B cell (primary cell): Measurements from ENCODE around the gene MDC1. TPM values are rescaled to one million over a fixed set of nuclear protein-coding genes. Genes with fewer than 3 reads are reported as not detected.

Experiments
- ATAC-seq: fragments of 200-7000 bp; cut with Tn5 transposase; one replicate; pipeline ENCODE4 v1.10.0; 2021; ENCODE audit warnings: low read depth, mild to moderate bottlenecking, moderate number of reproducible peaks, moderate library complexity
- CTCF ChIA-PET: fragments of 350-600 bp; sonication (Branson Sonifier 250); formaldehyde crosslinking; loops from one replicate; lab custom pipeline; 2021; ENCODE audit warnings: antibody characterized with exemption, inconsistent platforms; lab: Charles Lee
- POLR2A ChIA-PET: fragments of 350-600 bp; sonication (Branson Sonifier 250); formaldehyde crosslinking; loops from one replicate; lab custom pipeline; 2021; ENCODE audit warnings: antibody characterized with exemption; lab: Charles Lee
- DNase-seq: peaks from one replicate; pipeline ENCODE4 v3.0.0; 2013
- H2AFZ ChIP-seq: 2 replicates; pipeline ENCODE4 v1.6.1; 2012; ENCODE audit warnings: mild to moderate bottlenecking, low read depth, low read length; ENCODE audit not compliant: insufficient read depth, poor library complexity, severe bottlenecking
- H3K27ac ChIP-seq, 2 donors: 1 replicate in 1 of 2; 2 replicates in 1 of 2; pipeline ENCODE4 v1.5.1; 2012 to 2013; ENCODE audit warnings: low read length in 2 of 2, mild to moderate bottlenecking in 2 of 2, moderate library complexity in 1 of 2
- H3K27me3 ChIP-seq, 4 experiments: fragments of 200-600 bp in 1 of 4; sonication (generic) in 1 of 4; replicated peaks in 1 of 4; 1 replicate in 2 of 4; 2 replicates in 2 of 4; pipeline versions ENCODE4 v1.6.1 to v1.7.0; 2013 to 2016; ENCODE audit warnings: low read length in 3 of 4, mild to moderate bottlenecking in 2 of 4, mixed read lengths in 1 of 4, moderate library complexity in 1 of 4; ENCODE audit not compliant: insufficient read depth in 4 of 4, control insufficient read depth in 3 of 4; ENCODE audit errors: control extremely low read depth in 1 of 4
- H3K36me3 ChIP-seq, 2 experiments: replicated peaks in 1 of 2; 1 replicate in 1 of 2; 2 replicates in 1 of 2; pipeline versions ENCODE4 v1.6.1 to v1.7.1; 2013; ENCODE audit warnings: low read length in 1 of 2; ENCODE audit not compliant: insufficient read depth in 2 of 2, control insufficient read depth in 1 of 2; ENCODE audit errors: control extremely low read depth in 1 of 2, extremely low read depth in 1 of 2
- H3K4me1 ChIP-seq, 2 donors: fragments of 200-600 bp in 1 of 2; sonication (generic) in 1 of 2; 1 replicate in 1 of 2; 2 replicates in 1 of 2; pipeline versions ENCODE4 v1.5.1 to v1.6.1; 2013 to 2017; ENCODE audit warnings: low read length in 2 of 2; ENCODE audit not compliant: control insufficient read depth in 2 of 2, insufficient read depth in 2 of 2
- H3K4me2 ChIP-seq: replicated peaks from 2 replicates; pipeline ENCODE3; 2012; ENCODE audit warnings: mild to moderate bottlenecking, low read depth, low read length; ENCODE audit not compliant: poor library complexity, severe bottlenecking
- H3K4me3 ChIP-seq, 5 experiments: fragments of 200-600 bp in 1 of 5; sonication (generic) in 1 of 5; 1 replicate in 3 of 5; 2 replicates in 2 of 5; pipeline versions ENCODE4 v1.5.1 to v1.7.0; 2011 to 2016; ENCODE audit warnings: low read length in 4 of 5, mild to moderate bottlenecking in 4 of 5, low read depth in 2 of 5, control low read depth in 1 of 5, moderate library complexity in 1 of 5; ENCODE audit not compliant: insufficient read depth in 1 of 5; ENCODE audit errors: control extremely low read depth in 1 of 5, extremely low read depth in 1 of 5
- H3K79me2 ChIP-seq: fragments of 200-600 bp; sonication (generic); one replicate; pipeline ENCODE4 v1.6.0; 2016; ENCODE audit warnings: low read length; ENCODE audit not compliant: control insufficient read depth, insufficient read depth
- H3K9ac ChIP-seq: fragments of 200-600 bp; sonication (generic); 2 replicates; pipeline ENCODE4 v1.6.1; 2017; ENCODE audit warnings: mild to moderate bottlenecking, low read length, moderate library complexity
- H3K9me3 ChIP-seq, 3 donors: one replicate each; pipeline versions ENCODE4 v1.6.1 to v1.7.1; 2013; ENCODE audit warnings: low read length in 2 of 3; ENCODE audit not compliant: control insufficient read depth in 2 of 3, insufficient read depth in 1 of 3; ENCODE audit errors: control extremely low read depth in 1 of 3
- H4K20me1 ChIP-seq: 2 replicates; pipeline ENCODE4 v1.6.0; 2012; ENCODE audit warnings: mild to moderate bottlenecking, low read length; ENCODE audit not compliant: insufficient read depth, control insufficient read depth, poor library complexity, severe bottlenecking
- H3K27ac Mint-ChIP-seq: one replicate; pipeline ENCODE4 v1.8.0; 2021; ENCODE audit warnings: mixed read lengths
- H3K27me3 Mint-ChIP-seq: one replicate; pipeline ENCODE4 v1.8.0; 2021; ENCODE audit warnings: mixed read lengths
- H3K4me1 Mint-ChIP-seq: one replicate; pipeline ENCODE4 v1.8.0; 2021; ENCODE audit warnings: mixed read lengths
- H3K4me3 Mint-ChIP-seq: one replicate; pipeline ENCODE4 v1.8.0; 2021; ENCODE audit warnings: mixed read lengths
- H3K9me3 Mint-ChIP-seq: one replicate; pipeline ENCODE4 v1.8.0; 2022; ENCODE audit warnings: mixed read lengths; ENCODE audit not compliant: insufficient read depth
- EZH2 ChIP-seq: IDR thresholded peaks from 2 replicates; pipeline ENCODE4 v1.6.1; 2012; ENCODE audit warnings: borderline replicate concordance, low read depth, mild to moderate bottlenecking, moderate library complexity, low read length; ENCODE audit not compliant: insufficient read depth, poor library complexity, severe bottlenecking
- WGBS: methylation state at CpG from one replicate; pipeline ENCODE4 v1.1.5; 2013; ENCODE audit warnings: missing lambda C conversion rate; ENCODE audit not compliant: insufficient coverage; 5-methylcytosine and 5-hydroxymethylcytosine counted together
- intact Hi-C: fragments of 100-400 bp; cut with micrococcal nuclease; formaldehyde crosslinking; loops from one replicate; pipeline ENCODE4 v1.10.0; 2022
- polyA plus RNA-seq: library from polyadenylated mRNA; depleted of rRNA; stranded (reverse); fragments of >200 nt; gene quantifications from 2 replicates; pipeline ENCODE4 v1.2.3, GENCODE V29; 2012
- total RNA-seq, 2 donors: library from RNA; stranded (reverse); fragments of 120-200 nt in 1 of 2; gene quantifications; 1 replicate in 1 of 2; 2 replicates in 1 of 2; pipeline versions ENCODE4 v1.2.3 to v1.2.4, GENCODE V29; 2013 to 2022
- TF ChIP-seq, protein P1 (sequence below): fragments of 200-600 bp; IDR thresholded peaks from one replicate; pipeline ENCODE4 v1.8.0; 2022; ENCODE audit warnings: antibody characterized with exemption, mild to moderate bottlenecking

Gene MDC1
- total and polyA plus RNA-seq, 2 donors (not counting 1 experiment from before 2014, with no cell fraction given) = 24.9 to 87.4 TPM

DNA sequence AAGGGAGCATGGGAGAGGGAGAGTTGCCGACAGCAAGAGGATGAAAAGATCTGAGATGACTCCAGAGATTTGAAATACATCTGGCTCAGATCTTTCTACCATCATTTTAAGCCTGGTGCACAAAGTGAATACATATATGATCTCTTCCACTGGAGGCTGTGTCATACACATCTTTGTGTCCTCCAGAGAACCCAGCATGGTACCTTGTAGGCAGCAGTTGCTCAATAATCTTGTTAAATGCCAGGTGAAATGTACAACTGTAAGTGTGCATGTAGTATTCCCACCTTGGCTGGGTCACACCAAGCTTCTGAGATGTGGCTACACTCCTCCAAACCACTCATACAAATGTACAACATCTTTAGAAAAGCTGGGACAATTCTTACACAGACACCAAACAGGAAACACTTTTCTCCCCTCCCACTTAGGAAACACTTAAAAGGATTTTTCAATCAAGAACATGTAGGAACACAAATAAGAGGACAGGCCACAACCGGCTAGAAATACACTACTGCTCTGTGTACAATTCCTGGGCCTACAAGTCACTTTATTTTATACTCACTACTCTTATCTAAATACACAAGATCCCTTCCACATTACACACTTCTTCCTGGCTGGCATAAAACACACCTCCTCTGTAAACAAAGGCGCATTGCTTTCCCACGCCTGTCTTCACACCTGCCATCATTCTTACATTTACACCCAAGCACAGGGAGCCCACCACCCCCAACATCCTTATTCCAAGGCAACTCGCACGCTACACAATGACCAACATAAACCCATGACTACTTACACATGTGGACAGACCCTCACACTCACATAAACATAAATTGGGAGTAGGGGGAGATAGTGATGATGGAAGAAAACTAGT lies 31.1 kb upstream of the MDC1 start:
- DNase-seq (no peak), ATAC-seq (no peak)
- no peaks in the 10 kb centered on the region for H3K9me3 Mint-ChIP-seq
- H3K27me3 Mint-ChIP-seq = no peaks in the 10 kb centered on the region
- intact Hi-C loops = loop anchor here (10.0 kb wide), 1 partner anchor 47 kb away; no protein-coding TSS in a partner anchor
- H3K4me1 Mint-ChIP-seq = peaks cover 18% of the 10 kb centered on the region
- H3K27ac Mint-ChIP-seq = no peak overlapping the region
- H2AFZ ChIP-seq = no peak overlapping the region
- H3K79me2 ChIP-seq = no peaks in the 10 kb centered on the region
- TF ChIP-seq, protein P1, sequence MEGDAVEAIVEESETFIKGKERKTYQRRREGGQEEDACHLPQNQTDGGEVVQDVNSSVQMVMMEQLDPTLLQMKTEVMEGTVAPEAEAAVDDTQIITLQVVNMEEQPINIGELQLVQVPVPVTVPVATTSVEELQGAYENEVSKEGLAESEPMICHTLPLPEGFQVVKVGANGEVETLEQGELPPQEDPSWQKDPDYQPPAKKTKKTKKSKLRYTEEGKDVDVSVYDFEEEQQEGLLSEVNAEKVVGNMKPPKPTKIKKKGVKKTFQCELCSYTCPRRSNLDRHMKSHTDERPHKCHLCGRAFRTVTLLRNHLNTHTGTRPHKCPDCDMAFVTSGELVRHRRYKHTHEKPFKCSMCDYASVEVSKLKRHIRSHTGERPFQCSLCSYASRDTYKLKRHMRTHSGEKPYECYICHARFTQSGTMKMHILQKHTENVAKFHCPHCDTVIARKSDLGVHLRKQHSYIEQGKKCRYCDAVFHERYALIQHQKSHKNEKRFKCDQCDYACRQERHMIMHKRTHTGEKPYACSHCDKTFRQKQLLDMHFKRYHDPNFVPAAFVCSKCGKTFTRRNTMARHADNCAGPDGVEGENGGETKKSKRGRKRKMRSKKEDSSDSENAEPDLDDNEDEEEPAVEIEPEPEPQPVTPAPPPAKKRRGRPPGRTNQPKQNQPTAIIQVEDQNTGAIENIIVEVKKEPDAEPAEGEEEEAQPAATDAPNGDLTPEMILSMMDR = no peak
- TF ChIP-seq EZH2 = no peak
- no peak overlapping the region for H3K9ac ChIP-seq
- no peak overlapping the region for H3K4me3 ChIP-seq
- H3K4me1 ChIP-seq = peaks cover 5 to 16% of the 10 kb centered on the region in 2 donors
- H3K4me2 ChIP-seq = no peak overlapping the region
- 84% methylated on average over 3 of the region's 6 CpGs for WGBS
- H3K9me3 ChIP-seq = no peaks in the 10 kb centered on the region
- ChIA-PET POLR2A (no interaction called here), CTCF (interaction anchor here (0.7 to 1.9 kb wide), 2 partner anchors 26 to 74 kb away, joined by 3 to 6 read pairs; no protein-coding TSS in a partner anchor)
- H4K20me1 ChIP-seq = no peaks in the 10 kb centered on the region
- H3K4me3 Mint-ChIP-seq = no peak overlapping the region
- H3K27ac ChIP-seq = no peak overlapping the region
- no peaks in the 10 kb centered on the region for H3K27me3 ChIP-seq
- H3K36me3 ChIP-seq = no peaks in the 10 kb centered on the region

DNA sequence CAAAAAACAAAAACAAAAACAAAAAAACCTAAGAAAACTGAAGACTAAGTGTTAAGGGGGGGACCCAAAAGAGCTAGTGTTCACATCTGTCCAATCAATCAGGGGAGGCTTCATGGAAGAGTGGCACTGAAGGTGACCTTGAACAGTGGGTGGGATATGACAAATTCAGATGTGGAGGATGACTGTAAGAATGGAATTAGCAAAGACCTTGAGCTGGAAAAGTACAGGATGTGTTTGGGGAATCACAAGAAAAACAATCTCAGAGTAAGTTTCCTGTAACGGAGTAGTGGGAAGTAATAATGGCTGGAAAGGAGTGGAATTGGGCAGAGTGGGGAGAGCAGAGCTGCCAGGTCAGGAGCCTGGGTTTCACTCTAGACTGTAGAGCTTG lies 30.2 kb upstream of the MDC1 start:
- Histone ChIP-seq H3K9ac (no peak overlapping the region), H3K27me3 (no peaks in the 10 kb centered on the region), H3K36me3 (no peaks in the 10 kb centered on the region), H4K20me1 (no peaks in the 10 kb centered on the region), H3K27ac (no peak overlapping the region), H3K9me3 (no peaks in the 10 kb centered on the region), H3K4me2 (no peak overlapping the region), H3K4me3 (no peak overlapping the region), H2AFZ (no peak overlapping the region), H3K4me1 (peaks cover 6 to 18% of the 10 kb centered on the region in 2 donors), H3K79me2 (no peaks in the 10 kb centered on the region)
- TF ChIP-seq, protein P1 = no peak
- no peak for TF ChIP-seq EZH2
- CTCF ChIA-PET = interaction anchor here (0.7 to 1.9 kb wide), 5 partner anchors 12 to 321 kb away, joined by 3 to 6 read pairs (median 3); no protein-coding TSS in a partner anchor
- H3K9me3 Mint-ChIP-seq = no peaks in the 10 kb centered on the region
- H3K4me1 Mint-ChIP-seq = peaks cover 22% of the 10 kb centered on the region
- no peak overlapping the region for H3K27ac Mint-ChIP-seq
- no peaks in the 10 kb centered on the region for H3K27me3 Mint-ChIP-seq
- intact Hi-C loops = loop anchor here (10.0 kb wide), 1 partner anchor 48 kb away; no protein-coding TSS in a partner anchor
- ATAC-seq (no peak), DNase-seq (no peak)
- 95% methylated on average over 1 of the region's 1 CpG for WGBS
- POLR2A ChIA-PET = no interaction called here
- no peak overlapping the region for H3K4me3 Mint-ChIP-seq
